Testis (tissue), 3 donors: ENCODE measurements around the gene SP4. TPM values are rescaled to one million over a fixed set of nuclear protein-coding genes. Genes with fewer than 3 reads are reported as not detected.
"Not testable (repeated sequence)": the region's sequence is repeated elsewhere in the genome, so short reads cannot be mapped to it uniquely, and the experiment has no call there.

Experiments used
- DNase-seq: peaks from one replicate; pipeline ENCODE4 v3.0.0-alpha.2; 2019
- H3K27ac ChIP-seq, 2 donors: fragments of 200-600 bp; sonication (generic); one replicate each; pipeline ENCODE4 v1.5.1; 2019
- H3K27me3 ChIP-seq: fragments of 200-600 bp; sonication (generic); one replicate; pipeline ENCODE4 v1.5.1; 2019
- H3K36me3 ChIP-seq: fragments of 200-600 bp; sonication (generic); one replicate; pipeline ENCODE4 v1.5.1; 2017; ENCODE audit warnings: low read depth; ENCODE audit errors: missing control alignments
- H3K4me1 ChIP-seq: fragments of 200-600 bp; sonication (generic); one replicate; pipeline ENCODE4 v1.5.1; 2019
- H3K4me3 ChIP-seq, 2 donors: fragments of 200-600 bp; sonication (generic); one replicate each; pipeline ENCODE4 v1.5.1; 2017 to 2019
- H3K9me3 ChIP-seq: fragments of 200-600 bp; sonication (generic); one replicate; pipeline ENCODE4 v1.5.1; 2017
- CTCF ChIP-seq, 3 experiments: fragments of 450-650 bp in 2 of 3; fragments of 200-600 bp in 1 of 3; sonication (generic) in 1 of 3; IDR thresholded peaks; one replicate each; pipeline ENCODE4 v1.5.1; 2016 to 2019; ENCODE audit warnings: antibody characterized with exemption in 3 of 3, mild to moderate bottlenecking in 2 of 3, moderate library complexity in 1 of 3
- POLR2A ChIP-seq: fragments of 450-650 bp; IDR thresholded peaks from one replicate; pipeline ENCODE4 v1.6.1; 2017; ENCODE audit warnings: antibody characterized with exemption, mild to moderate bottlenecking, moderate library complexity
- WGBS, 2 donors: methylation state at CpG; one replicate each; pipeline ENCODE4 v1.1.5; 2018; 5-methylcytosine and 5-hydroxymethylcytosine counted together
- intact Hi-C: fragments of 100-400 bp; cut with DNase I; formaldehyde crosslinking; loops from one replicate; pipeline ENCODE4 v1.15.1; 2023; ENCODE audit warnings: low total_unique reads
- polyA plus RNA-seq: library from polyadenylated mRNA; stranded (reverse); fragments of 350-450 nt; fragmentation: Illumina TruSeq; extraction: RNeasy Lipid Tissue Mini Kit (QIAGEN cat#74804); gene quantifications from one replicate; pipeline ENCODE4 v1.2.3, GENCODE V29; 2014; ENCODE audit warnings: low read depth, low replicate concordance; ENCODE audit not compliant: insufficient read depth
- total RNA-seq, 2 donors: library from RNA; depleted of rRNA; stranded (reverse); fragments of >200 nt; gene quantifications; one replicate each; pipeline ENCODE4 v1.2.3, GENCODE V29; 2016

The SP4 gene
- total and polyA plus RNA-seq, 3 donors from 2014 or later, result 6.0 to 14.7 (median 13.6) TPM

- no peak for TF ChIP-seq CTCF (IDR thresholded peaks at IDR 0.05)
- no peak for TF ChIP-seq POLR2A
- Histone ChIP-seq H3K27me3 (no peaks in the 10 kb centered on the region), H3K4me3 (no peak overlapping the region), H3K27ac (no peak overlapping the region), H3K9me3 (no peaks in the 10 kb centered on the region), H3K4me1 (no peaks in the 10 kb centered on the region), H3K36me3 (no peaks in the 10 kb centered on the region)
- no peak for DNase-seq
- intact Hi-C loops, result no loop called here
Measured at GRCh38 chr7:21514062-21514461, 86.2 kb downstream of the SP4 start.

GRCh38 chr7:21524680-21525079, 96.8 kb downstream of the SP4 start:
- intact Hi-C loops, result no loop called here
- DNase-seq, result no peak
- no peak overlapping the region for H3K27ac ChIP-seq
- H3K36me3 ChIP-seq, result no peaks in the 10 kb centered on the region
- no peak overlapping the region for H3K4me3 ChIP-seq
- no peaks in the 10 kb centered on the region for H3K27me3 ChIP-seq
- H3K4me1 ChIP-seq, result no peaks in the 10 kb centered on the region
- no peaks in the 10 kb centered on the region for H3K9me3 ChIP-seq
- WGBS, 2 donors, result 94 to 100% methylated on average over 1 of the region's 1 CpG
- TF ChIP-seq CTCF (IDR thresholded peaks at IDR 0.05), result no peak
- TF ChIP-seq POLR2A, result no peak

GRCh38 chr7:21526007-21526406, 98.1 kb downstream of the SP4 start:
- Histone ChIP-seq H3K27ac (no peak overlapping the region), H3K4me3 (no peak overlapping the region), H3K27me3 (no peaks in the 10 kb centered on the region), H3K36me3 (no peaks in the 10 kb centered on the region), H3K4me1 (no peaks in the 10 kb centered on the region), H3K9me3 (no peaks in the 10 kb centered on the region)
- TF ChIP-seq CTCF (IDR thresholded peaks at IDR 0.05), result peak in 1 of 3 experiments; percentile 28
- TF ChIP-seq POLR2A, result no peak
- intact Hi-C loops, result no loop called here
- no peak for DNase-seq

GRCh38 chr7:21526448-21526847, 98.6 kb downstream of the SP4 start:
- intact Hi-C loops, result no loop called here
- Histone ChIP-seq H3K27ac (no peak overlapping the region), H3K36me3 (no peaks in the 10 kb centered on the region), H3K4me3 (no peak overlapping the region), H3K27me3 (no peaks in the 10 kb centered on the region), H3K9me3 (no peaks in the 10 kb centered on the region), H3K4me1 (no peaks in the 10 kb centered on the region)
- no peak for DNase-seq
- 82 to 92% methylated on average over 3 of the region's 3 CpGs for WGBS, 2 donors
- TF ChIP-seq CTCF (IDR thresholded peaks at IDR 0.05) (no peak), POLR2A (no peak)

GRCh38 chr7:21532485-21532884, 104.6 kb downstream of the SP4 start:
- H3K36me3 ChIP-seq, H3K27me3 ChIP-seq, H3K9me3 ChIP-seq, H3K4me1 ChIP-seq, DNase-seq, H3K4me3 ChIP-seq, intact Hi-C loops, H3K27ac ChIP-seq: not testable (repeated sequence)
- WGBS, 2 donors, result 52 to 79% methylated on average over 1 of the region's 1 CpG

- H3K27ac ChIP-seq, H3K36me3 ChIP-seq, H3K9me3 ChIP-seq, H3K27me3 ChIP-seq, H3K4me3 ChIP-seq, H3K4me1 ChIP-seq, intact Hi-C loops, DNase-seq: not testable (repeated sequence)
Measured at GRCh38 chr7:21533646-21534045, 105.8 kb downstream of the SP4 start.

- H3K27ac ChIP-seq, intact Hi-C loops, H3K4me1 ChIP-seq, H3K4me3 ChIP-seq, H3K27me3 ChIP-seq, H3K9me3 ChIP-seq, H3K36me3 ChIP-seq, DNase-seq: not testable (repeated sequence)
- WGBS, 2 donors, result 97% methylated on average over 5 to 25 of the region's 27 CpGs
Measured at GRCh38 chr7:21536445-21537118, 108.7 kb downstream of the SP4 start.
